ENCODE results near the gene NRROS.

GRCh38 chr3:196643201-196643749, 3.8 kb downstream of the NRROS start:
- TF ChIP-seq, protein P1, sequence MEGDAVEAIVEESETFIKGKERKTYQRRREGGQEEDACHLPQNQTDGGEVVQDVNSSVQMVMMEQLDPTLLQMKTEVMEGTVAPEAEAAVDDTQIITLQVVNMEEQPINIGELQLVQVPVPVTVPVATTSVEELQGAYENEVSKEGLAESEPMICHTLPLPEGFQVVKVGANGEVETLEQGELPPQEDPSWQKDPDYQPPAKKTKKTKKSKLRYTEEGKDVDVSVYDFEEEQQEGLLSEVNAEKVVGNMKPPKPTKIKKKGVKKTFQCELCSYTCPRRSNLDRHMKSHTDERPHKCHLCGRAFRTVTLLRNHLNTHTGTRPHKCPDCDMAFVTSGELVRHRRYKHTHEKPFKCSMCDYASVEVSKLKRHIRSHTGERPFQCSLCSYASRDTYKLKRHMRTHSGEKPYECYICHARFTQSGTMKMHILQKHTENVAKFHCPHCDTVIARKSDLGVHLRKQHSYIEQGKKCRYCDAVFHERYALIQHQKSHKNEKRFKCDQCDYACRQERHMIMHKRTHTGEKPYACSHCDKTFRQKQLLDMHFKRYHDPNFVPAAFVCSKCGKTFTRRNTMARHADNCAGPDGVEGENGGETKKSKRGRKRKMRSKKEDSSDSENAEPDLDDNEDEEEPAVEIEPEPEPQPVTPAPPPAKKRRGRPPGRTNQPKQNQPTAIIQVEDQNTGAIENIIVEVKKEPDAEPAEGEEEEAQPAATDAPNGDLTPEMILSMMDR (conservative IDR thresholded peaks at IDR 0.05; ENCODE audit: low read depth, low read length) = no peak
- TF ChIP-seq EZH2 (IDR thresholded peaks at IDR 0.05; ENCODE audit: borderline replicate concordance, low read depth, low read length, poor library complexity, severe bottlenecking) = no peak

All from A673 (cell line).